Renal cortical epithelial cell (primary cell): ENCODE results near the gene WIPF2. TPM values are rescaled to one million over a fixed set of nuclear protein-coding genes. Genes with fewer than 3 reads are reported as not detected.
A peak's percentile ranks its signal among the peaks of the same experiment; 100 is the strongest.

Source experiments
- DNase-seq: peaks from one replicate; pipeline ENCODE4 v3.0.0-alpha.2; 2011; ENCODE audit warnings: low read depth
- total RNA-seq: library from RNA; depleted of rRNA; stranded (reverse); fragments of >200 nt; gene quantifications from 2 replicates; pipeline ENCODE4 v1.2.3, GENCODE V29; 2014

Gene WIPF2
- total RNA-seq, 1 donor from 2014 or later: 24.5 TPM

- DNase-seq: peak; percentile 45
These were observed 94.8 kb downstream of the WIPF2 start for GRCh38 chr17:40313668-40314583.

- peak; percentile 96 for DNase-seq
These were observed 95.5 kb downstream of the WIPF2 start for GRCh38 chr17:40314584-40314956.

- DNase-seq: no peak
These were observed 96.1 kb downstream of the WIPF2 start for GRCh38 chr17:40315206-40315605.

GRCh38 chr17:40315678-40316570 is 96.8 kb downstream of the WIPF2 start:
- DNase-seq: no peak

GRCh38 chr17:40316571-40317344 is 97.7 kb downstream of the WIPF2 start:
- no peak for DNase-seq

- peak; percentile 47 for DNase-seq
These were observed 98.3 kb downstream of the WIPF2 start for GRCh38 chr17:40317345-40317873.

- DNase-seq: peak; percentile 87
These were observed 99.1 kb downstream of the WIPF2 start for GRCh38 chr17:40317880-40318829.

GRCh38 chr17:40318830-40319391 is 99.8 kb downstream of the WIPF2 start:
- no peak for DNase-seq

GRCh38 chr17:40319651-40320540 is 100.8 kb downstream of the WIPF2 start:
- DNase-seq: no peak

- DNase-seq: no peak
These were observed 101.8 kb downstream of the WIPF2 start for GRCh38 chr17:40320756-40321523.

- DNase-seq: no peak
These were observed 102.4 kb downstream of the WIPF2 start for GRCh38 chr17:40321524-40321929.

GRCh38 chr17:40321961-40322357 is 102.9 kb downstream of the WIPF2 start:
- no peak for DNase-seq

- DNase-seq: peak; percentile 82
These were observed 103.5 kb downstream of the WIPF2 start for GRCh38 chr17:40322358-40323315.

GRCh38 chr17:40323391-40324381 is 104.6 kb downstream of the WIPF2 start:
- DNase-seq: no peak

- DNase-seq: no peak
These were observed 106.3 kb downstream of the WIPF2 start for GRCh38 chr17:40325156-40326013.
